Ascending aorta (tissue), 2 donors: ENCODE measurements around the gene ADIPOR2. TPM values are rescaled to one million over a fixed set of nuclear protein-coding genes. Genes with fewer than 3 reads are reported as not detected.

ENCODE experiments used
- DNase-seq, 2 donors: peaks; one replicate each; pipeline ENCODE4 v3.0.0-alpha.2; 2019; ENCODE audit warnings: low spot score in 2 of 2
- H3K27ac ChIP-seq, 2 donors: fragments of 200-600 bp; sonication (generic); one replicate each; pipeline ENCODE4 v1.5.1; 2016 to 2017; ENCODE audit warnings: mild to moderate bottlenecking in 1 of 2
- H3K27me3 ChIP-seq: fragments of 200-600 bp; sonication (generic); one replicate; pipeline ENCODE4 v1.5.1; 2017
- H3K36me3 ChIP-seq, 2 donors: fragments of 200-600 bp; sonication (generic); one replicate each; pipeline ENCODE4 v1.5.1; 2016
- H3K4me1 ChIP-seq, 2 donors: fragments of 200-600 bp; sonication (generic); one replicate each; pipeline ENCODE4 v1.5.1; 2016 to 2017; ENCODE audit warnings: mild to moderate bottlenecking in 1 of 2
- H3K4me3 ChIP-seq, 2 donors: fragments of 200-600 bp; sonication (generic); one replicate each; pipeline ENCODE4 v1.5.1; 2016 to 2017; ENCODE audit warnings: mild to moderate bottlenecking in 1 of 2
- H3K9me3 ChIP-seq, 2 donors: fragments of 200-600 bp; sonication (generic); one replicate each; pipeline ENCODE4 v1.5.1; 2016
- CTCF ChIP-seq, 3 experiments: fragments of 200-600 bp in 2 of 3; fragments of 450-650 bp in 1 of 3; sonication (generic) in 2 of 3; IDR thresholded peaks; one replicate each; pipeline ENCODE4 v1.5.1; 2016 to 2019; ENCODE audit warnings: antibody characterized with exemption in 3 of 3, mild to moderate bottlenecking in 1 of 3, moderate library complexity in 1 of 3
- intact Hi-C: fragments of 100-400 bp; cut with DNase I; formaldehyde crosslinking; loops from one replicate; pipeline ENCODE4 v1.15.1; 2023
- total RNA-seq: library from RNA; depleted of rRNA; stranded (reverse); fragments of >200 nt; gene quantifications from one replicate; pipeline ENCODE4 v1.1.0, GENCODE V29; 2016

The ADIPOR2 gene
- total RNA-seq, 1 donor from 2014 or later = 25.7 TPM

- H3K36me3 ChIP-seq = no peaks in the 10 kb centered on the region
- intact Hi-C loops = no loop called here
- TF ChIP-seq CTCF (IDR thresholded peaks at IDR 0.05) = no peak
- H3K4me3 ChIP-seq = no peak overlapping the region
- no peaks in the 10 kb centered on the region for H3K4me1 ChIP-seq
- no peaks in the 10 kb centered on the region for H3K9me3 ChIP-seq
- H3K27me3 ChIP-seq = no peaks in the 10 kb centered on the region
- no peak overlapping the region for H3K27ac ChIP-seq
- no peak for DNase-seq
Observed at GRCh38 chr12:1828856-1829255, 138.0 kb downstream of the ADIPOR2 start.

GRCh38 chr12:1829306-1829900, 138.5 kb downstream of the ADIPOR2 start:
- no peak overlapping the region for H3K27ac ChIP-seq
- no peaks in the 10 kb centered on the region for H3K27me3 ChIP-seq
- intact Hi-C loops = no loop called here
- no peak overlapping the region for H3K4me3 ChIP-seq
- no peak for TF ChIP-seq CTCF (IDR thresholded peaks at IDR 0.05)
- no peaks in the 10 kb centered on the region for H3K4me1 ChIP-seq
- no peaks in the 10 kb centered on the region for H3K36me3 ChIP-seq
- H3K9me3 ChIP-seq = no peaks in the 10 kb centered on the region
- no peak for DNase-seq

DNA sequence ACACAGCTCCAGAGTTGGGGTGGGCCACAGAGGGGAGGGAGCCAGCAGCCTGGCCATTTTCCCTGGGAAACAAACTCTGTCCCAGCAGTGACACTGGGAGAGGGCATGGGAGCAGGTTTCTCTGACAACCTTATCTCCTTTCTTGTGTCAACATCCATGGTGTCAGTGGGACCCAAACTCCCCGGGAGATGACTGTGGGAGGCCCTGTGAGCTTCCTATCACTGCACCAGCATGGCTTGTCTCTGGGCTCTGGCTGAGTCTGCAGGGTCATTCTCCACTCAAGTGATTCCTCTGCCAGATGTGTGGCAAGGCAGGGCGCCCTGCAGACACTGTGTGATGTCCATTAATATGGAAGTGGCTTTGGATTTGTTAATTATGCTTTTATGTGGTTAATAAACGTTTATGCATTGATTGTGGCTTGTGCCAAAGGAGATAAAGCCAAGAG, 139.6 kb downstream of the ADIPOR2 start:
- no peak for TF ChIP-seq CTCF (IDR thresholded peaks at IDR 0.05)
- intact Hi-C loops = no loop called here
- Histone ChIP-seq H3K27me3 (no peaks in the 10 kb centered on the region), H3K4me1 (no peaks in the 10 kb centered on the region), H3K27ac (no peak overlapping the region), H3K4me3 (no peak overlapping the region), H3K9me3 (no peaks in the 10 kb centered on the region), H3K36me3 (no peaks in the 10 kb centered on the region)
- no peak for DNase-seq

DNA sequence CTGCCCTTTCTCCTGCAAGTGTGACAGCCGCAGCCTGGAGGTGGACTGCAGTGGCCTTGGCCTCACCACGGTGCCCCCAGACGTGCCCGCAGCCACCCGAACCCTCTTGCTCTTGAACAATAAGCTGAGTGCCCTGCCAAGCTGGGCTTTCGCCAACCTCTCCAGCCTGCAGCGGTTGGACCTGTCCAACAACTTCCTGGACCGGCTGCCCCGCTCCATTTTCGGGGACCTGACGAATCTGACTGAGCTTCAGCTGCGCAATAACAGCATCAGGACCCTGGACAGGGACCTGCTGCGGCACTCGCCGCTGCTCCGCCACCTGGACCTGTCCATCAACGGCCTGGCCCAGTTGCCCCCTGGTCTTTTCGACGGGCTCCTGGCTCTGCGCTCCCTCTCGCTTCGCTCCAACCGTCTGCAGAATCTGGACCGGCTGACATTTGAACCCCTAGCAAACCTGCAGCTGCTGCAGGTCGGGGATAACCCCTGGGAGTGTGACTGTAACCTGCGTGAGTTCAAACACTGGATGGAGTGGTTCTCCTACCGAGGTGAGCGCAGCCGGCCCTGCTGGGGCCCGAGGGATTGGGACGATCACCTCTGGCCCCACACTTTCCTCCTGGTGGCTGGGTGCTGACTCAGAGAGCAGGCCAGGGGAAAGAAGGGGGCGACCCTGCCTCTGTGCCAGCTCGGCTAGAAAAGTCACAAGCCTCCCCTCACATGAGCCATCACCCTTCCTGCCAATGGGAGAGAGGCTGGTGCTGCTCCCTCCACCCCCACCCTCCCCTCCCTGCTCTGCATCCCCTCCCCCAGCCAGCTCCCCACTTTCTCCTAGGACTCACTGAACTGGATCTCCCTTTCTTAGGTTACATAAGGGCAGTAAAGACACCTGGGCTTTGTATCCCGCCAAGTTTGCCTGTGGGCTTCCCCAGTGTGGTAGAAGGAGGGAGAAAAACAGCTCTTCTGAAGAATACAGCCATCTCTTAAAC, 140.4 kb downstream of the ADIPOR2 start:
- Histone ChIP-seq H3K36me3 (no peaks in the 10 kb centered on the region), H3K4me3 (no peak overlapping the region), H3K27me3 (no peaks in the 10 kb centered on the region), H3K9me3 (no peaks in the 10 kb centered on the region), H3K27ac (no peak overlapping the region), H3K4me1 (no peaks in the 10 kb centered on the region)
- DNase-seq = no peak
- no peak for TF ChIP-seq CTCF (IDR thresholded peaks at IDR 0.05)
- intact Hi-C loops = no loop called here

GRCh38 chr12:1832801-1833595, 142.1 kb downstream of the ADIPOR2 start:
- Histone ChIP-seq H3K27ac (no peak overlapping the region), H3K4me1 (no peaks in the 10 kb centered on the region), H3K9me3 (no peaks in the 10 kb centered on the region), H3K27me3 (no peaks in the 10 kb centered on the region), H3K36me3 (no peaks in the 10 kb centered on the region), H3K4me3 (no peak overlapping the region)
- intact Hi-C loops = no loop called here
- TF ChIP-seq CTCF (IDR thresholded peaks at IDR 0.05) = no peak
- no peak for DNase-seq
